GM12864 (cell line): ENCODE results near the gene ING5.

ENCODE experiments used
- DNase-seq: peaks from one replicate; pipeline ENCODE4 v3.0.0-alpha.2; 2011; ENCODE audit warnings: low read depth
- H3K4me3 ChIP-seq: 2 replicates; pipeline ENCODE4 v1.5.1; 2011; ENCODE audit warnings: mild to moderate bottlenecking, low read depth, low read length, control low read depth
- CTCF ChIP-seq: IDR thresholded peaks from 2 replicates; pipeline ENCODE4 v1.5.1; 2011; ENCODE audit warnings: low read depth, mild to moderate bottlenecking, moderate library complexity, low read length, control low read depth, inconsistent platforms; ENCODE audit errors: missing control alignments

The ING5 gene

GRCh38 chr2:241764275-241765241 lies 62.7 kb downstream of the ING5 start:
- no peak for DNase-seq
- H3K4me3 ChIP-seq = no peak overlapping the region
- TF ChIP-seq CTCF = no peak

- TF ChIP-seq CTCF = no peak
- no peak for DNase-seq
- no peak overlapping the region for H3K4me3 ChIP-seq
These were observed 65.8 kb downstream of the ING5 start for GRCh38 chr2:241767464-241768250.

GRCh38 chr2:241768251-241768711 lies 66.4 kb downstream of the ING5 start:
- TF ChIP-seq CTCF = no peak
- no peak overlapping the region for H3K4me3 ChIP-seq
- DNase-seq = no peak

GRCh38 chr2:241768850-241769249 lies 67.0 kb downstream of the ING5 start:
- no peak overlapping the region for H3K4me3 ChIP-seq
- DNase-seq = no peak
- no peak for TF ChIP-seq CTCF

GRCh38 chr2:241769819-241770184 lies 68.0 kb downstream of the ING5 start:
- no peak for DNase-seq
- H3K4me3 ChIP-seq = no peak overlapping the region
- no peak for TF ChIP-seq CTCF

GRCh38 chr2:241770185-241770935 lies 68.5 kb downstream of the ING5 start:
- no peak overlapping the region for H3K4me3 ChIP-seq
- DNase-seq = no peak

More at GRCh38 chr2:241770185-241770935, 68.5 kb downstream of the ING5 start:
- no peak for TF ChIP-seq CTCF
